Neuronal stem cell (in vitro differentiated cells): ENCODE measurements around the gene ZNF785.
"Not testable (repeated sequence)": the region's sequence is repeated elsewhere in the genome, so short reads cannot be mapped to it uniquely, and the experiment has no call there.

Source experiments
- DNase-seq: peaks from one replicate; pipeline ENCODE4 v3.0.0-alpha.2; 2013; ENCODE audit warnings: low spot score
- H2AFZ ChIP-seq: one replicate; pipeline ENCODE4 v1.6.1; 2013; ENCODE audit warnings: mild to moderate bottlenecking, low read length, inconsistent platforms
- H2AK5ac ChIP-seq: 2 replicates; pipeline ENCODE4 v1.6.1; 2013; ENCODE audit warnings: low read depth, mild to moderate bottlenecking, inconsistent platforms, low read length, moderate library complexity, mixed read lengths
- H2BK120ac ChIP-seq: 2 replicates; pipeline ENCODE4 v1.6.1; 2013; ENCODE audit warnings: low read depth, mild to moderate bottlenecking, inconsistent platforms, low read length, moderate library complexity, mixed read lengths
- H2BK12ac ChIP-seq: one replicate; pipeline ENCODE4 v1.6.1; 2013; ENCODE audit warnings: low read length, inconsistent platforms
- H2BK15ac ChIP-seq: 2 replicates; pipeline ENCODE4 v1.6.1; 2013; ENCODE audit warnings: mild to moderate bottlenecking, low read length, inconsistent platforms, mixed read lengths
- H2BK5ac ChIP-seq: one replicate; pipeline ENCODE4 v1.6.1; 2013; ENCODE audit warnings: inconsistent platforms, mild to moderate bottlenecking, low read length, moderate library complexity
- H3K14ac ChIP-seq: one replicate; pipeline ENCODE4 v1.6.1; 2013; ENCODE audit warnings: low read length, inconsistent platforms
- H3K18ac ChIP-seq: 2 replicates; pipeline ENCODE4 v1.6.1; 2013; ENCODE audit warnings: low read length, inconsistent platforms
- H3K23ac ChIP-seq: 2 replicates; pipeline ENCODE4 v1.6.1; 2013; ENCODE audit warnings: low read depth, mild to moderate bottlenecking, mixed read lengths, low read length, inconsistent platforms; ENCODE audit not compliant: poor library complexity
- H3K27ac ChIP-seq: replicated peaks from 3 replicates; pipeline ENCODE4 v1.5.1; 2013; ENCODE audit warnings: low read length, inconsistent platforms
- H3K27me3 ChIP-seq, 3 experiments: 2 replicates each; pipeline ENCODE4 v1.6.1; 2013; ENCODE audit warnings: low read length in 3 of 3, mild to moderate bottlenecking in 2 of 3, inconsistent platforms in 1 of 3, low read depth in 1 of 3, mixed read lengths in 1 of 3, moderate library complexity in 1 of 3; ENCODE audit not compliant: control insufficient read depth in 3 of 3, insufficient read depth in 3 of 3
- H3K36me3 ChIP-seq, 2 donors: replicated peaks in 1 of 2; 2 replicates each; pipeline ENCODE4 v1.6.1; 2013; ENCODE audit warnings: low read length in 2 of 2; ENCODE audit not compliant: control insufficient read depth in 2 of 2, insufficient read depth in 2 of 2
- H3K4ac ChIP-seq: 2 replicates; pipeline ENCODE4 v1.6.1; 2013; ENCODE audit warnings: inconsistent platforms, mild to moderate bottlenecking, low read length, moderate library complexity
- H3K4me1 ChIP-seq, 2 donors: 1 replicate in 1 of 2; 2 replicates in 1 of 2; pipeline ENCODE4 v1.6.1; 2013; ENCODE audit warnings: low read length in 2 of 2, low read depth in 1 of 2; ENCODE audit not compliant: control insufficient read depth in 2 of 2, insufficient read depth in 1 of 2
- H3K4me2 ChIP-seq: one replicate; pipeline ENCODE4 v1.6.1; 2013; ENCODE audit warnings: mild to moderate bottlenecking, low read length, inconsistent platforms; ENCODE audit not compliant: insufficient read depth, poor library complexity, severe bottlenecking
- H3K4me3 ChIP-seq, 2 donors: 2 replicates each; pipeline ENCODE4 v1.5.1; 2013; ENCODE audit warnings: low read length in 2 of 2, mild to moderate bottlenecking in 2 of 2, inconsistent platforms in 1 of 2, moderate library complexity in 1 of 2
- H3K79me1 ChIP-seq: one replicate; pipeline ENCODE4 v1.6.1; 2013; ENCODE audit warnings: low read depth, mild to moderate bottlenecking, inconsistent platforms, low read length, moderate library complexity
- H3K9ac ChIP-seq: one replicate; pipeline ENCODE4 v1.6.1; 2013; ENCODE audit warnings: mild to moderate bottlenecking, low read depth, low read length, inconsistent platforms; ENCODE audit not compliant: poor library complexity
- H3K9me3 ChIP-seq, 2 donors: replicated peaks in 1 of 2; 2 replicates each; pipeline versions ENCODE3 to v1.6.1; 2013; ENCODE audit warnings: low read length in 2 of 2, mild to moderate bottlenecking in 2 of 2, inconsistent platforms in 1 of 2, low read depth in 1 of 2, mixed read lengths in 1 of 2, moderate library complexity in 1 of 2; ENCODE audit not compliant: control insufficient read depth in 2 of 2, insufficient read depth in 1 of 2
- H4K8ac ChIP-seq: one replicate; pipeline ENCODE4 v1.6.1; 2013; ENCODE audit warnings: low read depth, mild to moderate bottlenecking, inconsistent platforms, low read length, moderate library complexity
- H4K91ac ChIP-seq: one replicate; pipeline ENCODE4 v1.6.1; 2013; ENCODE audit warnings: low read length, low read depth, mild to moderate bottlenecking, inconsistent platforms; ENCODE audit not compliant: poor library complexity
- WGBS, 2 donors: extraction: QIAGEN DNeasy Blood & Tissue Kit; methylation state at CpG; one replicate each; pipeline ENCODE4 v1.1.7; 2013; ENCODE audit warnings: missing lambda C conversion rate in 2 of 2, mixed read lengths in 1 of 2; ENCODE audit not compliant: insufficient read length in 2 of 2, insufficient replicate concordance in 1 of 2; ENCODE audit errors: extremely low coverage in 2 of 2; 5-methylcytosine and 5-hydroxymethylcytosine counted together

Gene ZNF785

GRCh38 chr16:30600215-30600614, 14.7 kb upstream of the ZNF785 start:
- no peak overlapping the region for H2BK120ac ChIP-seq
- peaks cover 0 to 2% of the 10 kb centered on the region in 2 donors for H3K9me3 ChIP-seq
- no peak overlapping the region for H2BK12ac ChIP-seq
- H3K4me3 ChIP-seq = no peak overlapping the region
- no peak overlapping the region for H3K14ac ChIP-seq
- no peaks in the 10 kb centered on the region for H3K27me3 ChIP-seq
- H3K23ac ChIP-seq = no peak overlapping the region
- no peaks in the 10 kb centered on the region for H3K4me1 ChIP-seq
- H4K8ac ChIP-seq = no peak overlapping the region
- no peak overlapping the region for H2AFZ ChIP-seq
- H4K91ac ChIP-seq = no peak overlapping the region
- H3K4me2 ChIP-seq = no peak overlapping the region
- no peak overlapping the region for H2AK5ac ChIP-seq
- no peak overlapping the region for H3K27ac ChIP-seq
- H3K79me1 ChIP-seq = no peaks in the 10 kb centered on the region
- H3K9ac ChIP-seq = no peak overlapping the region
- peaks cover 17 to 33% of the 10 kb centered on the region in 2 donors for H3K36me3 ChIP-seq
- H3K18ac ChIP-seq = no peak overlapping the region
- H3K4ac ChIP-seq = no peak overlapping the region
- DNase-seq = no peak
- WGBS, 2 donors = no CpG with 5 or more reads among the region's 3 CpGs
- H2BK5ac ChIP-seq = no peak overlapping the region
- no peak overlapping the region for H2BK15ac ChIP-seq

- Histone ChIP-seq H2AK5ac (no peak overlapping the region), H3K14ac (no peak overlapping the region), H3K4me3 (no peak overlapping the region), H4K91ac (no peak overlapping the region), H3K18ac (no peak overlapping the region), H2AFZ (no peak overlapping the region), H3K27ac (no peak overlapping the region), H3K4ac (no peak overlapping the region), H4K8ac (no peak overlapping the region), H3K36me3 (peaks cover 2 to 3% of the 10 kb centered on the region in 2 donors), H2BK15ac (no peak overlapping the region), H3K9me3 (peaks cover 1 to 3% of the 10 kb centered on the region in 2 donors), H3K79me1 (no peaks in the 10 kb centered on the region), H3K27me3 (no peaks in the 10 kb centered on the region), H2BK5ac (no peak overlapping the region), H2BK120ac (no peak overlapping the region), H3K9ac (no peak overlapping the region), H3K23ac (no peak overlapping the region), H3K4me2 (no peak overlapping the region), H2BK12ac (no peak overlapping the region), H3K4me1 (no peaks in the 10 kb centered on the region)
- DNase-seq = no peak
- no CpG with 5 or more reads among the region's 4 CpGs for WGBS, 2 donors
Observed at GRCh38 chr16:30592871-30593270, 7.4 kb upstream of the ZNF785 start.

GRCh38 chr16:30590869-30591268, 5.4 kb upstream of the ZNF785 start:
- not testable (repeated sequence) for H3K14ac ChIP-seq, H4K91ac ChIP-seq, H3K27me3 ChIP-seq, H3K4ac ChIP-seq, H3K18ac ChIP-seq, H3K27ac ChIP-seq, H4K8ac ChIP-seq, DNase-seq, H3K4me3 ChIP-seq, H3K4me2 ChIP-seq, H3K23ac ChIP-seq, H2AFZ ChIP-seq, H2BK15ac ChIP-seq, H2BK120ac ChIP-seq, H2BK12ac ChIP-seq, H3K79me1 ChIP-seq, H3K9me3 ChIP-seq, H2BK5ac ChIP-seq, H2AK5ac ChIP-seq, H3K9ac ChIP-seq, H3K4me1 ChIP-seq
- H3K36me3 ChIP-seq = peaks cover 5 to 15% of the 10 kb centered on the region in 2 donors
- WGBS, 2 donors = no CpG with 5 or more reads among the region's 9 CpGs

GRCh38 chr16:30589582-30589981, 4.1 kb upstream of the ZNF785 start:
- H3K79me1 ChIP-seq, H3K9ac ChIP-seq: not testable (repeated sequence)
- no CpG with 5 or more reads among the region's 2 CpGs for WGBS, 2 donors

More at GRCh38 chr16:30589582-30589981, 4.1 kb upstream of the ZNF785 start:
- not testable (repeated sequence) for H2AK5ac ChIP-seq, H2BK120ac ChIP-seq, H4K8ac ChIP-seq, H2BK15ac ChIP-seq, H3K27ac ChIP-seq, DNase-seq, H4K91ac ChIP-seq, H3K4me1 ChIP-seq, H2BK12ac ChIP-seq, H3K23ac ChIP-seq, H3K18ac ChIP-seq, H3K27me3 ChIP-seq, H2BK5ac ChIP-seq, H3K4me3 ChIP-seq, H3K4ac ChIP-seq, H3K14ac ChIP-seq, H2AFZ ChIP-seq, H3K9me3 ChIP-seq, H3K4me2 ChIP-seq
- peaks cover 5 to 15% of the 10 kb centered on the region in 2 donors for H3K36me3 ChIP-seq
